CD4-positive, alpha-beta T cell treated with Interleukin-1 beta for 1 hour (primary cell): Measurements from ENCODE around the gene FUT7.

ENCODE experiments used
- DNase-seq, 2 donors: peaks; one replicate each; pipeline ENCODE4 v3.0.0-alpha.2; 2020 to 2022

The FUT7 gene

GRCh38 chr9:136981588-136982231, 50.2 kb downstream of the FUT7 start:
- DNase-seq = no peak

- DNase-seq = no peak
Observed at GRCh38 chr9:136980669-136981478, 51.0 kb downstream of the FUT7 start.
